Esophagus (tissue), 2 donors: ENCODE data around the gene GUCA1A. TPM values are rescaled to one million over a fixed set of nuclear protein-coding genes. Genes with fewer than 3 reads are reported as not detected.
A peak's percentile ranks its signal among the peaks of the same experiment; 100 is the strongest.
"Not testable (repeated sequence)": the region's sequence is repeated elsewhere in the genome, so short reads cannot be mapped to it uniquely, and the experiment has no call there.

ENCODE experiments used
- H3K27ac ChIP-seq, 2 donors: one replicate each; pipeline ENCODE4 v1.5.1; 2013; ENCODE audit warnings: low read depth in 2 of 2, mild to moderate bottlenecking in 2 of 2, inconsistent platforms in 1 of 2, low read length in 1 of 2, moderate library complexity in 1 of 2
- H3K27me3 ChIP-seq, 2 donors: one replicate each; pipeline ENCODE4 v1.6.1; 2013; ENCODE audit warnings: low read length in 2 of 2, control low read depth in 1 of 2, mild to moderate bottlenecking in 1 of 2; ENCODE audit not compliant: insufficient read depth in 2 of 2, control insufficient read depth in 1 of 2
- H3K36me3 ChIP-seq, 2 donors: one replicate each; pipeline ENCODE4 v1.6.1; 2013; ENCODE audit warnings: low read length in 1 of 2; ENCODE audit not compliant: control insufficient read depth in 2 of 2, insufficient read depth in 2 of 2
- H3K4me1 ChIP-seq, 2 donors: one replicate each; pipeline ENCODE4 v1.6.1; 2013; ENCODE audit warnings: low read length in 1 of 2; ENCODE audit not compliant: control insufficient read depth in 2 of 2, insufficient read depth in 2 of 2
- H3K4me3 ChIP-seq, 2 donors: one replicate each; pipeline ENCODE4 v1.5.1; 2013; ENCODE audit warnings: low read length in 2 of 2, mild to moderate bottlenecking in 2 of 2, low read depth in 1 of 2, moderate library complexity in 1 of 2
- H3K9me3 ChIP-seq, 2 donors: one replicate each; pipeline ENCODE4 v1.6.1; 2013; ENCODE audit warnings: mild to moderate bottlenecking in 2 of 2, low read depth in 1 of 2, low read length in 1 of 2, moderate library complexity in 1 of 2; ENCODE audit not compliant: control insufficient read depth in 2 of 2, insufficient read depth in 1 of 2
- WGBS, 2 donors: extraction: QIAGEN DNeasy Blood & Tissue Kit; methylation state at CpG; one replicate each; pipeline ENCODE4 v1.1.7; 2013; 5-methylcytosine and 5-hydroxymethylcytosine counted together
- polyA plus RNA-seq, 2 donors: library from polyadenylated mRNA; stranded (reverse); fragments of 200-250 nt; gene quantifications; one replicate each; pipeline ENCODE4 v1.2.3, GENCODE V29; 2013
- donor health status: healthy with polysubstance abuse.
- donor health status: Bipolar disorder and iron deficiency.

GUCA1A gene
- polyA plus RNA-seq, 2 donors: not detected

GRCh38 chr6:42199106-42199981 is 26.2 kb downstream of the GUCA1A start:
- Histone ChIP-seq H3K4me1 (peaks cover 2 to 7% of the 10 kb centered on the region in 2 donors), H3K36me3 (no peaks in the 10 kb centered on the region), H3K27ac (no peak overlapping the region), H3K4me3 (no peak overlapping the region), H3K27me3 (no peaks in the 10 kb centered on the region), H3K9me3 (no peaks in the 10 kb centered on the region)
- 86% methylated on average over 5 of the region's 5 CpGs for WGBS, 2 donors

DNA sequence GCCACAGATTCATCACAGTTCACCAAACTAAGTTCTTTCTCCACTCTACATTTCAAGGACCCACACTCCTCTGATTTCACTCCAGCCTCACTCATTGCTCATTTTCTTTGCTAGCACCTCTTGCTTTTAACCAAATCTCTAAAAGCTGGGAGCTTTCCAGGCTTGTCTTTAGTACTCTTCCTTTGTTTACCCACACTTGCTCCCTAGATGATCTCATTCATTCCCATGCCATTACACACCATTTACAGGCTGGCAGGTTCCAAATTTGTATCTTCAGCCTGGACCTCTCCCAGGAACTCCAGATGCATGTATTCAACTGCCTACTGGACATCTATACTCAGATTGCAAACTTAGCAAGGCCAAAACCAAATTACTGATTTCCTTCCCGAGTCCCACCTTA is 26.9 kb downstream of the GUCA1A start:
- 55 to 64% methylated on average over 1 of the region's 1 CpG for WGBS, 2 donors
- Histone ChIP-seq H3K27ac (no peak overlapping the region), H3K9me3 (no peaks in the 10 kb centered on the region), H3K27me3 (no peaks in the 10 kb centered on the region), H3K4me3 (no peak overlapping the region), H3K4me1 (peaks cover 2 to 7% of the 10 kb centered on the region in 2 donors), H3K36me3 (no peaks in the 10 kb centered on the region)

- Histone ChIP-seq H3K36me3 (no peaks in the 10 kb centered on the region), H3K9me3 (no peaks in the 10 kb centered on the region)
- 44 to 49% methylated on average over 3 of the region's 3 CpGs for WGBS, 2 donors
Measured at GRCh38 chr6:42201382-42201781, 28.2 kb downstream of the GUCA1A start.

GRCh38 chr6:42202131-42202915 is 29.2 kb downstream of the GUCA1A start:
- 79 to 89% methylated on average over 13 of the region's 13 CpGs for whole genome bisulfite sequencing, 2 donors
- H3K36me3 ChIP-seq, H3K9me3 ChIP-seq, H3K27me3 ChIP-seq, H3K27ac ChIP-seq, H3K4me1 ChIP-seq, H3K4me3 ChIP-seq: not testable (repeated sequence)

More at GRCh38 chr6:42201382-42201781, 28.2 kb downstream of the GUCA1A start:
- Histone ChIP-seq H3K27me3 (no peaks in the 10 kb centered on the region), H3K27ac (no peak overlapping the region), H3K4me3 (no peak overlapping the region), H3K4me1 (peaks cover 2 to 7% of the 10 kb centered on the region in 2 donors)

DNA sequence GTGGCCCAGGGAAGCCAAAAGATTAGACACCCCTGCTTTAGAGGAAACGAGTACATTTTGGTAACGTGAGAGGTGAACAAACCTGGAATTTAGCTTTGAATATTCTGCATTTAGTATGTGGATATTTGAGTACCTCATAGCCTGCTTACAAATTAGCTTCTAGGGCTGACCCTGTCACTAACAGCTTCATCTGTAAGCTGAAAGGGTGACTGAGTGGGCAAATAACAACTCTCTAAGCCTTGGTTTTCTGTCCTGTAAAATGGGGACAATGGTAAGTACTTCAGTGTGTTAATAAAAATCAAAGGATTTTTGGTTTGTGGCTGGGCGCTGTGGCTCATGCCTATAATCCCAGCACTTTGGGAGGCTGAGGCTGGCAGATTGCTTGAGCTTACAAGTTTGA is 30.0 kb downstream of the GUCA1A start:
- Histone ChIP-seq H3K36me3 (no peaks in the 10 kb centered on the region), H3K4me3 (no peak overlapping the region), H3K27me3 (no peaks in the 10 kb centered on the region), H3K27ac (no peak overlapping the region), H3K9me3 (no peaks in the 10 kb centered on the region), H3K4me1 (peaks cover 0 to 3% of the 10 kb centered on the region in 2 donors)
- WGBS, 2 donors: 91 to 92% methylated on average over 3 of the region's 3 CpGs

DNA sequence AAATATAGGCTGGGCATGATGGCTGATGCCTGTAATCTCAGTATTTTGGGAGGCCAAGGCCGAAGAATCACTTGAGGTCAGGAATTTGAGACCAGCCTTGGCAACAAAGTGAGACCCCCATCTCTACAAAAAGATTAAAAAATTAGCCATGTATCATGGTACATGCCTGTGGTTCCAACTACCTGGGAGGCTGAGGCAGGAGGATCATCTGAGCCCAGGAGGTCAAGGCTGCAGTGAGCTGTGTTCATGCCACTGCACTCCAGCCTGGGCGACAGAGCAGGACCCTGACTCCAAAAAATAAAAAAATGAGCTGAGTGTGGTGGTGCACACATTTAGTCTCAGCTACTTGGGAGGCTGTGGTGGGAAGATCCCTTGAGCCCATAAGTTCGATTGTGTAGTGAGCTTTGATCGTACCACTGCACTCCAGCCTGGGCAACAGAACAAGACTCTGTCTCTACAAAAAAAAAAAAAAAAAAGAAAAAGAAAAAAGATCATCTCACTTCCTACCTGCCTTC is 31.7 kb downstream of the GUCA1A start:
- H3K27ac ChIP-seq: peak overlapping the region in 1 of 2 donors; percentile 37
- H3K27me3 ChIP-seq: no peaks in the 10 kb centered on the region
- 80 to 95% methylated on average over 4 of the region's 4 CpGs for WGBS, 2 donors
- H3K9me3 ChIP-seq: no peaks in the 10 kb centered on the region
- peaks cover 4 to 7% of the 10 kb centered on the region in 2 donors for H3K36me3 ChIP-seq
- H3K4me3 ChIP-seq: no peak overlapping the region
- H3K4me1 ChIP-seq: peaks cover 0 to 3% of the 10 kb centered on the region in 2 donors

GRCh38 chr6:42207559-42207958 is 34.4 kb downstream of the GUCA1A start:
- H3K4me3 ChIP-seq, H3K27ac ChIP-seq, H3K36me3 ChIP-seq, H3K27me3 ChIP-seq, H3K4me1 ChIP-seq, H3K9me3 ChIP-seq: not testable (repeated sequence)
- whole genome bisulfite sequencing, 2 donors: 76 to 78% methylated on average over 2 of the region's 2 CpGs

GRCh38 chr6:42210551-42210950 is 37.4 kb downstream of the GUCA1A start:
- H3K4me1 ChIP-seq: no peaks in the 10 kb centered on the region

DNA sequence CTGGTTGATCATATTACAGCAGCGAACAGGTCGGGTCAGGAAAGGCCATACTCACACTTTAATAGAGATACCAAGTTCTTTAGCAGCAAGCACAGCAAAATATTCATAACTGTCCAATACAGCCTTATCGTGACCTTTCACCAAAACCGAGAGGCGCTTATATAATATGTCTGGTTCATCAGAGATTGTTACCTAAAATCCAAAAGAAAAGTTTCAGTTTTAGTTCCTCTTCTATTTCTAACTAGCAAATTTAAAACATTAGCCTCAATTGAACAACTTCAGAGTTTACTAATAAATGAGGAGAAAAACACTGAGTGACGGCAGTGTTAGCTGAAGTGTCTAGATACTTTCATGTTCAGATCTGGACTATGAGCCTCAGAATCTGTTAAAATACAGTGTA is 38.6 kb downstream of the GUCA1A start:
- 87 to 93% methylated on average over 6 of the region's 6 CpGs for WGBS, 2 donors
- Histone ChIP-seq H3K27ac (no peak overlapping the region), H3K4me1 (peaks cover 0 to 3% of the 10 kb centered on the region in 2 donors), H3K9me3 (no peaks in the 10 kb centered on the region), H3K4me3 (no peak overlapping the region), H3K27me3 (no peaks in the 10 kb centered on the region), H3K36me3 (peaks cover 6 to 10% of the 10 kb centered on the region in 2 donors)

More at GRCh38 chr6:42210551-42210950, 37.4 kb downstream of the GUCA1A start:
- no peak overlapping the region for H3K27ac ChIP-seq
- H3K36me3 ChIP-seq: peaks cover 6 to 7% of the 10 kb centered on the region in 2 donors
- H3K4me3 ChIP-seq: no peak overlapping the region
- no peaks in the 10 kb centered on the region for H3K27me3 ChIP-seq
- no peaks in the 10 kb centered on the region for H3K9me3 ChIP-seq
- WGBS, 2 donors: no CpG with 5 or more reads among the region's 1 CpG
